GM21723 (cell line): ENCODE data around the gene LPP.

Experiments
- ATAC-seq: cut with Tn5 transposase; IDR thresholded peaks from one replicate; pipeline ENCODE4 v1.9.1; 2021; ENCODE audit warnings: mild to moderate bottlenecking, moderate library complexity; ENCODE audit not compliant: unreplicated experiment

The LPP gene

DNA sequence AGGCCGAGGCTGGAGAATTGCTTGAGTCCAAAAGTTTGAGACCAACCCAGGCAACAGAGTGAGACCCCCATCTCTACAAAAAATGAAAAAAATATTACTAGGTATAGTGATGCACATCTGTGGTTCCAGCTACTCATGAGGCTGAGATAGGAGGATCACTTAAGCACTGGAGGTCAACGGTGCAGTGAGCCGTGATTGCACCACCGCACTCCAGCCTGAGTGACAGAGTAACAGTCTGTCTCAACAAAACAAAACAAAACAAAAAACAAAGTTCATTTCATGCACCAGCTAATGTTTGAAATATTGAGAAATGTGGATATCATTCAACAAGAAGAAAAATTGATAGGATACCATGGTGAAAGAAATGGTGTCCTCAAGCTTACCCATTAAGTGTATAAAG, 567.4 kb downstream of the LPP start:
- ATAC-seq: no peak

DNA sequence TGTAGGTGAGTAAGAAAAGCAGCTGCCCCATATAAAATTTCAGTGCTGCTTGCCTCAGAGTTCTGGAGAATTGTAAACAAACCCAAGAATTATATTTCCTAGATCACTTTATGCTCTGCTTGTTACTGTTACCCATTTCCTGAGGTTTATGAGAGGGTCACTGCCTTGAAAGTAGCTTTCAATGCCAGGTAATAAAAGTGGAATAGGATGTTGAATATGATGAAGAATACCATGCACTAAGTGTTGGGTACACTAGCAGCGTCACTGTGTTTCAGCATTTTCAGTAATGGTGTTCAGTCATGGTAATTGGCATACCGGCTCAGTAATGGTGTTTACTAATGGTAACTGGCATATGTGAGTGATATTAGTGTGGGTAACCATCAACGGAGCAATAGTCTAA, 568.0 kb downstream of the LPP start:
- ATAC-seq: no peak

DNA sequence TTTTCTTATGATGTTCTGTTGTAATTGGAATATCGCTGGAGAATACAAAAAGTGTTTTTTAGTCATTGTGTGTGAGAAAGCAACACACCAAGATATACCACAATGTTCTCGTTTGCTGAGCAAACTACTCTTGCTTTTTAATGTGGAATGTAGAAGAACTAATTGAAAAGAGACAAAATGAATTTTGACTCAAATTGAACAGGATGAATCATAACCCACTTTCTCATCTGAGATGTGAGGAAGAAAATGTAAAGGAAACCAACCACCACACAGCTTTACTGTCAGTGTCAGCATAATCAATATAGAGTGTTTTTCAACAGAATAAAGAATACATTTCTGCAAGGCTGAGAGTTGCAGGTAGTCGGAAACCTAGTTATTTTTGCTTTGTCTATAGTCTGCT, 569.0 kb downstream of the LPP start:
- ATAC-seq: no peak

DNA sequence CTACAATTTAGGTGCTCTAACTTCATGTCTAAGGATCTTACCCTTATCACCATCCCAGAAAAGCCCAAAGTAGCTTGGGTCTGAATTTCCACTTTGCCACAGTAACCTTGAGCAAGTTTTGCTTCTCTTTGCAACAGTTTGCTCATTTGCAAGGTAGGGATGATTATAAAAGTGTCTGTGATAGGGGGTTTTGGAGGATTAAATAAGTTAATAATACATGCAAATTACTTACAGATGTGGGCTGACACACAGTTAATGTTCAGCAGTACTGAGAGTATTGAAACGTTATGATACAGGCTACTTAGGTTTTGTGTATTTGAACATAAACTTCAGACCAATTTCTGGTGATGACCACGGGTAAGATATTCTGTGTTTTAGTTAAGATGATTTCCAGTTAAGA, 573.1 kb downstream of the LPP start:
- no peak for ATAC-seq

DNA sequence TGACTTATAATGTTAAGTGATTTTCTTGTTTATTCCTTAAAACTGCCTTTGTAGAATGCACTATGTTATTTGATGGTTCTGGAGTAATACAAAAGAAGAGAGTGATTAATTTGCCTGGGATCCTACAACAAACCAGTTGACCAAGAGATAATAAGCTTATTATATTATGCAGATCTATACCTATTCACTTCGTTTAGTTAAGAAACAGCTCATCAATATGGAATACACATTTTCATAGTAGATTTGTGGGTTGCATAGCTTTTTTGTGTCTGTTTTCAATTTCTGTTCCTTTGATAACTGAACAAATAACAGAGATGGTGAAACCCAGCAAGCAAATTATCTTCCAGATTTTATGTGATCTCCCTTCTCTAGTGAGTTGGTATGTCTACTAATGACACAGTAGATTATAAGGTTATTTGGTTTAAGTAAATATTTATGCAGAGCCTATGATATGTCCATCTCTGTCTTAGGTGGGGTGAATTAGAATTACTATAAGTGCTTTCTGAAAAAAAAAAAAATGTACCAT, 574.5 kb downstream of the LPP start:
- no peak for ATAC-seq

DNA sequence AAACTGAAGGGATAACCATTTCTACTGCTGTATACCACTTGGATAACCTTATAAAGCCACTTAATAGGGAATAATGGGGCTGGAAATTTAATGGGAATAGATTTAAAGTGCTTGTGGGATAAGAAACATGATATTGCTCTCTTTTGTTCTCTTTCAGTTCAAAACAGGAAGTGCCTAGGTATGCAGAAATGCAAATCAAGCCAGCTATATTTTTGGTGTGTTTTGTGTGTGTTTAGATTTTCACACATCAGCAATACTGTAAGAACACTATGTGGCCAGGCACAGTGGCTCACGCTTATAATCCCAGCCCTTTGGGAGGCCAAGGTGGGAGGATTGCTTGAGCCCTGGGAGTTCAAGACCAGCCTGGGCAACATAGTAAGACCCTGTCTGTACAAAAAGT, 575.5 kb downstream of the LPP start:
- no peak for ATAC-seq

DNA sequence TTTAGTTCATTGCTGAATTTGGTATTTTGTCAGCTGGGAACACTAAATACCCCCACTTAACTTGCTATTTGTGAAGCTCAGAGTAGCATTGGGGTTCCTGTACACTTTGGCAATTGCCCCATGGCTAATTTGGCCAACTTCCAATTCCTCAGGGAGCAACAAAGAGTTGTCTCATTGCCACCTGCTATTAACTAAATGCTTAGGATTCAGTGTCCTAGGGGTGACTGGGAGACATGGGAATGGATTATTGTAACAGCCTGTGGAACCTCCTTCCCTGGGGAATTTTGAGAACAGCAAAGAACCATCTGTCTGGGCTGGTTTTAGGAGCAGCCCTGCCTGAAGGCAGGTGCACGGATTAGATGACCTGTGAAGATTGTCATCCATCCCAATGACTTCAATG, 580.4 kb downstream of the LPP start:
- ATAC-seq: no peak

DNA sequence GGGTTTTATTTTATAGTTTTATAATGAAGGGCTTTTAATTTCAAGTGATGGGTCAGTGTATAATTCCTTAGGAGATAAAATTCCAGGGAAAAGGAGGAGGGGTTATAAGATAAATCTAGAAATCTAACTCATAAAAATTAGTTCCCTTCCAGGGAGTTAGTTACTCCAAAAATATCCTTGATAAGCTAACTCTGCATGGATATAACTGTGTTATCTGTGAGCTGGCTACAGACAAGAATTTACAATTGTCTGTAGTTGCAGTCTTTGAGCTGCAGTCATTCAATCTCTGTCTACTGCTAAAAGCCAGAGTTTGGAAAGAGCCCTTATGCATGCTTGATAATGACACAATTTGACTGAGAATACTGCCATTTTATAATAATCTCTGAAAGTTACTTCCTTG, 585.6 kb downstream of the LPP start:
- ATAC-seq: no peak

DNA sequence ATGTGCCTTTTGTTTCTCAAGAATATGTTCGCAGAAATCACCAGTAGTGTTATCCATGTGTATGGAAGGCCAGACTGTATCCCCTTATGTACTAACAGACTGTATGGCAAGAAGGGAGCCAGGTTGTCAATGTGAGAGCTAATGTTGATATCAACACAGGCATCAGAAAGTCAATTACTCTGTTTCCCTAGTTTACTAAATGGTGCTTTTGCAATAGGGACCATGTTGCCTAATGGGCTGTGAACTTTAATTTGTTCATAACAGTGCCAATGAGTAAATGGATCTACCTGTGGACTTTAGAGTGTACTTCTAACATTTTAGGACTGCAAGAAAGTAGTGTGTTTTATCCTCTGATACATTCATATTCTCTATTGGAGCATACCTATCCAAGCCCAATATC, 586.1 kb downstream of the LPP start:
- ATAC-seq: no peak

DNA sequence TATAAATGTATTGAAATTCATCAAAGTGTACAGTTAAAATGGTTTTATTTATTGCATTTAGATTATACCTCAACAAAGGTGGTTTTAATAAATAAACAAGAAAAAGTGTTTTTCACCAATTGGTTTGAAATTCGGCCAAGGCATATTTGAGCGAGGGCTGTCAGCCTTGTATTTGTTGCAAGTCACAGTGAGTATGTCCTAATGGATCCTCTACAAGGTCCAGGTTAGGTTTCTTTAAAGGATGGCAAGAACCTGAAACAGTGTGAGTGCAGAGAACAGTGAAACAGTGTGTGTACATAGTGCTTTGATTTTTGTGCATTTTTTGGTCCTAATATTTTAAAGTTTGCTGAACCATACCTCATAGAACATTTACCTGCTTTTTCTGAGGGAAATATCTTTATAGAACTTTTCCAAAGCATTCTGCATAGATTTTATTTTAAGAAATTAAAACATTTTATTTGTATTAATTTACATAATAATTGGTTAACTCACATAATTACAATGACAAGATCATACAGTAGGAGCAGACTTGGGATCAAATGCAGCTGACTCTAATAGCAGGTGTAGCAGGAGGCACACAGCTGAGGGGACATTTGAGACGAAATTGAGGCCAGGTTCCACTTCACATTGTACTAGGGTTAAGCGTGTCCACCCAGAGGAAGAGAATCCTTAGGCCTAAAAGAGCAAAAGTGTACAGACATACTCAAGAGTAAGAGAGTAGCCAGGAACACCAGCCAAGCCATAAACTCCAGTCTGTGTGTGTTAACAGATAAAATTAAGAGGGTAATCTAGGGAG, 589.0 kb downstream of the LPP start:
- ATAC-seq: no peak

DNA sequence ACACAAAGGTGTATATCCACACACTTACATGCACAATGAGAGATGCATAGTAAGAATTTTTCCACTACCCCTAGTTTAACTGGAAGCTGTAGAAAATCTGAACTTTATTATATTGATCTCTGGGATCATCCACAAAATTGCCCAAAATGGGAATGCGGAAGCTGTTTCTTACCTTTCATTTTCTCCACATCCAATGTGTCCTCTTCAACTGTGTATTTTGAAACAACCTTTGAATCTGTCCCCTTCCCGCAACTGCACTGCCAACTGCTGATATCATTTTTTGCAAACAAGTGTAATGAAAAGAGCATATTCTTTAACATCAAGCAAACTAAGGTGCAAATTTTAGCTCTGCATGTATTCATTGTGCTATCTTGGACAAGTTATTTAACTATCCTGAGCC, 590.2 kb downstream of the LPP start:
- no peak for ATAC-seq

DNA sequence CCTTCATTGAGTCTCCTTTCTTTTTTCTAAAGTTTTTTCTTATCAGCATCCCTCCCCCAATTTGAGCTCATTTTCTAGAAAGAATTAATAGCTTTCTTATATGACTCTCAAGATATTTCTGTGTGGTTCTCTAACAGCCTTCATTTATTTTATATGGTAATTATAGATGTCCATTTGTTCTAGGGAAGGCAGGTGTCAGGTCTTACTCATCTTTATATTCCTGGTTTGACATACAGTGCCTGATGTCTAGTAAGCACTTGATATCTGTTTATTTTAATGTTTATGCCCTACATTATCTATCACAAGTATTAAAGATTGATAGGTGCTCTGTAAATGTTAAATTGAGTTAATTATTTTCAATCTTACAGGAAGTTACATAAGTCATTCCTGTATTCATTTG, 591.1 kb downstream of the LPP start:
- ATAC-seq: no peak

DNA sequence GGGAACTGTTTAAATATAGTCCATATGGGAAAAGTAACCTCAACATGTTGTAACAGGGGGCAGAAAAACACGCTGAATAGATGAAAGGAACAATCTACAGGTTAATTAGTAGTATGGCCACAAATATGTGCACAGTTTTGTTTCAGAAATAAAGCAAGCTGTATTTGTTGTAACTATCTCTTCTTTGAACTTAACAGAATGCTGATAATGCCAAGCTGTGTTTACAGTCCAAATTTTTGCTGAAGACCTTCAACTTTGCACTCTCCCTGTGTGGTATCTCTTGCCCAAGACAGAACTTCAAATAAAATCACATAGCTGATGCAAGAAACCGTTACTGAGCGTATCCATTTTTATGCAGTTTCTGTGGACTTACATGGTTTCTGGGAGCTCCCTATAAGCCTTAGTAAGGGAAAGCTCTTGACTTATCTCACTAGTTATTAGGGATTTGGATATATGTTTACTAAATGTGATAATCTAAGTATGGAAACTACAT, 592.4 kb downstream of the LPP start:
- no peak for ATAC-seq

DNA sequence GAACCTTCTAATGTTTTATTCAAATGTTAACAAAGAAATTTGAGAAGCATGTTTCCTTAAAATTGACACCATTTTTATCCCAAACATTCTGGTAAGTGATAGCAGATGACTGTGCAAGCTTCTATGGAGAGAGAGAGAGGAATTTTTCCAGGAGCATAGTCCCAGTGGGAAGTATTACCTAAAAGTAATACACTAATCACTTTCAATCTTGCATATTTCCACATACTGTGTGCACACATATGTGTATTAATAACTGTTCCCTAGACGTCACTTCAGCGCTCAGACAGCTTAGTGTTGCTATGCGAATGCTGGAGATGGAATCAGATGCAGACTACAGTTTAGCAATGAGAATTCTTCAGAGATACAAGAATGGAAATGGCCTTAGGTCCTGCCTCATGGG, 593.5 kb downstream of the LPP start:
- ATAC-seq: no peak

DNA sequence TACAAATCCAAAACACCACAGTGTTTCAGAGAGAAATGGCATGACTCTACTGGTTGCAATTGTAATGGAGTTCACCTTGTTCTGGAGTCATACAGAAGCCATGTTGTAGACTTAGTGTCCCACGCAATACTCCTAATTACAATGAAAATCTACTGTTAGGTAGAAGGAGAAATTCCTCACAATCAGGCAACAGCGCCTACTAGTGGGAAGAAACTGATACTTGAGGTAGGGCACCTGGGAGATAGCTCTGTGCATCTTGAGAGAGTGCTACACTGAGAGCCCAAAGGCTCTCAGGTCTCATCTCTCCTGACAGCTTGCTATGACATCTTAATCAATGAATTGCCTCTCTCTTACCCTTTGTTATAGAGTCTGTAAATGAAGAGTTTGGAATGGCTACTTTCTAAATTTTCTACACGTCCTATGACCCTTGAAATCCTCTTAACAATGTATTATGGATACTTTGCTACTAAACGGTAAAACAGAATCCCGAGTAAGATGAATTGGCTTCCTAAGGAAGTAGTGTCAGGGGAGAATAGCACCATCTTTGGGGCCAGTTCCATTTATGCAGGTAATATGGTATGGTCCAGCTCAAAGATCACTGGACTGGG, 595.2 kb downstream of the LPP start:
- peak; percentile 44 for ATAC-seq

DNA sequence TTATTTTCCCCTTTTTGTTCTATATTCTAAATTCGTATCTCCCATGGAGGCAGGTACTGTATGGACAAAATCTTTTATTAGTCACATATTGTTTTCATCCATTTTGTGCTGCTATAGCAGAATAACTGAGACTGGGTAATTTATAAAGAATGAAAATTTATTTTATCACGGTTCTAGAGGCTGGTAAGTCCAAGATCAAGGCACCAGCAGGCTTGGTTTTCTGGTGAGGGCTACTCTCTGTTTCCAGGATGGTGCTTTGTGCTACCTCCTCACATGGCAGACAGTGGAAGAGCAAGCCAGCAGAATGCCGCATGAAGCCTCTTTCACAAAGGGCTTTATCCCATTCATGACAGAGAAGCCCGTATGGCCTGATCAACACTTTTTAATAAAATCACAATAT, 595.9 kb downstream of the LPP start:
- no peak for ATAC-seq

DNA sequence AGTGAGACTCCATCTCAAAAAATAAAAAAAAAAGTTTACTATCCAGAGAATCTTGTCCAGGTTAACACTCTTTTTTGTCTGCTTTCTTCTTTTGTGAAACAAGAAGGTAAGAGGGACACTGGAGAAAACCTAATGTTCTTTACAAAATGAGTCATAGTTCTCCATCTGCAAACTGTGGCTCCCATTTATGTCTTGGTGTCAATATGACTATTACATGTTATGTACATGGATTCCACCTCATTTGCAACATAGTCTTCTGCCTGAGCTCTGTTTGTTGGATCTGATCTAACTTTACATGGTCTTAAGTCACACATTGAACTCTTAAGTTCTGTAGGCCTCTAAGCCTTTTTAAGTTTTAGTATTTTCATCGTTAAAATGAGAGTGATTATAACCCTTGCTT, 596.7 kb downstream of the LPP start:
- no peak for ATAC-seq

DNA sequence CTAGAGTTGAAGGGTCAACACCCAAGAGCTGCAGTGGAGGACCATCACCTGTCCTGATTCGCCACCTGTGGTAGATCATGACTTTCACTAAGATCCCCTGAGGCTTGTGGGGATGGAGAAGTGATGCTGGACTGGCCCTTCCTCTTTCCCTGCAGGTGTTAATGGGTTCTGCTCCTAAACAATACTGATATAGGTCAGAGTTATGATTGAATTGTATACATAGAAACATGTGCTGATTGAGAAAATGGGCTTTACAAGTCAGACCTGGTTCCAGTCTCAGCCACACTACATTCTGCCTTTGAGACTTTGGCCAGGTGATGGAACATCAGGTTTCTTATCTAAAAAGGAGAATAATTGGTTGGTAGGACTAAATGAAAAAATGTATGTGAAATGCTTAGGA, 598.9 kb downstream of the LPP start:
- ATAC-seq: peak; percentile 33

DNA sequence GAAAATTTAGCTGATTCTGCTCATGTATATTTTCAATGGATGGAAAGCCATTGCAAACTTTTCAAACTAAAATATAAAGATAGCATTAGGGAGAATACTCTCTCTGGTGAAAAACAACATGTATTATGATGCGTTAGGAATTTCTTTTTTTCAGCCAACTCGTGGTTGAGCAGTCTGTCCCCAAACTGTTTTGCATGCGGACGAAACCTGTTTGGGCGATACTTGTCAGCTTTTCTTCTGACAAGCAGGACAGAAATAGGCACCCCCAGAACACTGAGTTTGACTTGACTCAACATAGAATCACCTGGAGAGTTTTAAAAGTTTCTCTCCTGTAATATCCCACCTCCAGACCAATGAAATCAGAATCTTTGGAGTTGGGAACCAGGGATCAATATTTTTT, 600.3 kb downstream of the LPP start:
- ATAC-seq: no peak

DNA sequence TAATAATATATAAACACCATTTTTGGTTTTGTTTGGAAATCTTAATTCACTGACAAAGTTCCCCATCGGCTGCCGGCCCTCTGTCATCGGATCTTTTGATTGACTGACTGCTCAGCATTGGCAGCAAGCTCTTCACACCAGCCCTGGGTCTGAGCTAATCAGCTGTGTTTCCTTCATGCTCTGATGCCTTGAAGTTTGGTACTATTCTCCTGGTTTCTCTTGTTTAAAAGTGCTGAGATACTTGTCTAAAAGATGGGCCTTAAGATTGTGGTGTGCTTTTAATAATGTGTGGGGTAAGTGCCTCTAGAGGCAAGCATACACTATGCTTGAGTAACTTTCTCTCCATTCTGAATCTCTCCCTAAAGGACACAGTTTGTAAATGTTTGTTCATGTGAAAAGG, 602.3 kb downstream of the LPP start:
- no peak for ATAC-seq

DNA sequence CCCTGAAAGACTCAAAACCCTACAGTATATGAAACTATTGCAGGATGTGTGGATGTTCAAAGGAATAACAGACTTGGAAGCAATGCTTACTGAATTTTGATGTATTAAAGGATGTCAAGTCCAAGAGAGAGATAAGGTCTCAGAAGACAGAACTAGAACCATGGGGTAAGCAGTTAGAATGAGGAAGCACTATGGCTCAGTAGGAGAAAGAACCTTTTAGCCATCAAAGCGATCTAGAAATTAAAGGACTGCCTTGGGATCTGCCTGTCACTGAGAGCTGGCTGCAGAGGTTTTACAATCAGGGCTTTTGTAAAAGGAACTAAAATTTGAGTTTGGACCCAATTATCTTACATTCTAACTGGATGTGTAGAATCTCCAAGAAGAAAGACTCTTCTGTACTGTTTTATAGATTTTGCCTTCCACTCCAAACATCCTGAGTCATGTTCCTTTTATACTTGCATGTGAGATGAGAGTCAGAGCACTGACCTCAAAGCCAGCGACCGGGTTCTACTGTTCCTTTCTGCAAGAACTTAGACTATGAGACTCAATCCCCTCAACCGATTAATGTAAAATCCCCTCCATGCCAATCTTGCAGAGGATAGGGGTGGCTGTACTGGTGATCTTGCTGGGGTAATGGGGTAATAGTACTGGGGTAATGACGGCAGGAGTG, 605.5 kb downstream of the LPP start:
- ATAC-seq: no peak

DNA sequence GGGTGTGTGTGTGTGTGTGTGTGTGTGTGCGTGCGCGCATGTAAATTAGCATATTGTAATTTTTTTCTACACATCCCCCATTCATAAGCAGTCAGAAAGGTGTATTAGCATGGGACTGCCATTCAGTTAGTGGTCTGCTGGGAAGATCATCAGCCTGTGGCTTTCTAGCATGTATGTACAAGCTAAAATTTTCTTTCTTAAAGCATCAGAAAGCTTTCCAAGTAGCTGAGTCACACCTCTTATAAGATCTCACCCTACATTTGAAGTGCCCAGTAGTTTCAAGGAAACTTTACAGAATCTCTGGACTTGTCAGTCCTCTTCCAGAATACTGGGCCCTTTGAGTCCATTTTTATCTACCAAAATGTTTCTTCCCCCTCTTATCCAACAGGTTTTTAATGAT, 606.5 kb downstream of the LPP start:
- ATAC-seq: no peak
